Measurements from ENCODE around the gene ORAI2.
"Not testable (repeated sequence)": the region's sequence is repeated elsewhere in the genome, so short reads cannot be mapped to it uniquely, and the experiment has no call there.

The ORAI2 gene

DNA sequence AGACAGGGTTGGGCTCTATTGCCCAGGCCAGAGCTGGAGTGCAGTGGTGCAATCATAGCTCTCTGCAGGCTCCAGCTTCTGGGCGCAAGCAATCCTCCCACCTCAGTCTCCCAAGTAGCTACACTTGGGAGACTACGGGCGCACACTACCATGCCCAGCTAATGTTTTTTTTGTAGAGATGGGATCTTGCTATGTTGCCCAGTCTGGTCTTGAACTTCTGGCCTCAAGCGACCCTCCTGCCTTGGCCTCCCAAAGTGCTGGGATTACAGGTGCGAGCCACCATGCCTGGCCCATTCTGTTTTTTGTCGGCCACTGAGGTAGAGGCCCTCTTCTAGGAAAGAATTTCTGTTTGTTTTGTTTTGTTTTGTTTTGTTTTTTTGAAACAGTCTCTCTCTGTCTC, 19.1 kb downstream of the ORAI2 start:
- DNase-seq (ENCODE audit: low read depth), result no peak
- H3K4me3 ChIP-seq (ENCODE audit: low read depth, low read length), result no peak overlapping the region
- TF ChIP-seq, protein P1, sequence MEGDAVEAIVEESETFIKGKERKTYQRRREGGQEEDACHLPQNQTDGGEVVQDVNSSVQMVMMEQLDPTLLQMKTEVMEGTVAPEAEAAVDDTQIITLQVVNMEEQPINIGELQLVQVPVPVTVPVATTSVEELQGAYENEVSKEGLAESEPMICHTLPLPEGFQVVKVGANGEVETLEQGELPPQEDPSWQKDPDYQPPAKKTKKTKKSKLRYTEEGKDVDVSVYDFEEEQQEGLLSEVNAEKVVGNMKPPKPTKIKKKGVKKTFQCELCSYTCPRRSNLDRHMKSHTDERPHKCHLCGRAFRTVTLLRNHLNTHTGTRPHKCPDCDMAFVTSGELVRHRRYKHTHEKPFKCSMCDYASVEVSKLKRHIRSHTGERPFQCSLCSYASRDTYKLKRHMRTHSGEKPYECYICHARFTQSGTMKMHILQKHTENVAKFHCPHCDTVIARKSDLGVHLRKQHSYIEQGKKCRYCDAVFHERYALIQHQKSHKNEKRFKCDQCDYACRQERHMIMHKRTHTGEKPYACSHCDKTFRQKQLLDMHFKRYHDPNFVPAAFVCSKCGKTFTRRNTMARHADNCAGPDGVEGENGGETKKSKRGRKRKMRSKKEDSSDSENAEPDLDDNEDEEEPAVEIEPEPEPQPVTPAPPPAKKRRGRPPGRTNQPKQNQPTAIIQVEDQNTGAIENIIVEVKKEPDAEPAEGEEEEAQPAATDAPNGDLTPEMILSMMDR (IDR thresholded peaks at IDR 0.05; ENCODE audit: insufficient read depth, low read depth, low read length, missing control alignments), result no peak

DNA sequence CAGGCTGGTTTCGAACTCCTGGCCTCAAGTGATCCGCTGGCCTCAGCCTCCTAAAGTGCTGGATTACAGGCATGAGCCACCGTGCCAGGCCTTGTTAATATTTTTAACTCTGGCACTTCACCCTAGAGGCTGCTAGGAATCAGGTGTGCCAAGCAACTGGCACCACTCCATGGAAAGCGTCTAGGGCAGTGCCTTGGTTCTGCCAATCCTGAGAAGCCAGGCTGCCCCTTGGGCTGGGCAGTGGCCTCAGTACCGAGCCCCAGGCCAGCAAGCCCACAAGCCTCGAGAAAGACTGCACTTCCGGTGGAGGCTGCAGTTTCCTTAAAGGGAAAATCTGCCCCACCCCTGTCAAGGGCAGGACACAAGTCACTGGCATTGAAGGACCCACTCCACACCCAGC, 19.9 kb downstream of the ORAI2 start:
- no peak for DNase-seq (ENCODE audit: low read depth)
- TF ChIP-seq, protein P1 (IDR thresholded peaks at IDR 0.05; ENCODE audit: insufficient read depth, low read depth, low read length, missing control alignments), result no peak
- no peak overlapping the region for H3K4me3 ChIP-seq (ENCODE audit: low read depth, low read length)

DNA sequence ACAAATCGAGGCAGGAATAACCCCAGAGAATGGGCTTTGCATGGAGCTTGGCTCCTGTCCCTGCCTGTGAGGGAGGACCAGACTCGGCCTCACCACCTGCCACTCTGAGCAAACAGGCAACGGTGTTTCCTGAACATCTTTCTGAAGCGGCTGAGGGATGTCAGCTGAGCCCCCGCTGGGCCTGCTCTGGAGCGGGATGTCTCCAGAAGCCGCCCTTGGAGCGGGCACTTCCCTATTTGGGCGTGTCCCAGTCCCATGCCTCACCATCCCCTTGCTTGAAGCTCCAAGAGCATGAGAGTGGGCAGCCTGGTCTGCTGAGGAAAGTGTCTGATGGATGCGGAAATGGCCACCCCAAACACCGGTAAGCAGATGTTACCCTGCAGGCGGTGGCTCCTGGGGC, 21.1 kb downstream of the ORAI2 start:
- no peak overlapping the region for H3K4me3 ChIP-seq (ENCODE audit: low read depth, low read length)
- TF ChIP-seq, protein P1 (IDR thresholded peaks at IDR 0.05; ENCODE audit: insufficient read depth, low read depth, low read length, missing control alignments), result no peak
- DNase-seq (ENCODE audit: low read depth), result no peak

DNA sequence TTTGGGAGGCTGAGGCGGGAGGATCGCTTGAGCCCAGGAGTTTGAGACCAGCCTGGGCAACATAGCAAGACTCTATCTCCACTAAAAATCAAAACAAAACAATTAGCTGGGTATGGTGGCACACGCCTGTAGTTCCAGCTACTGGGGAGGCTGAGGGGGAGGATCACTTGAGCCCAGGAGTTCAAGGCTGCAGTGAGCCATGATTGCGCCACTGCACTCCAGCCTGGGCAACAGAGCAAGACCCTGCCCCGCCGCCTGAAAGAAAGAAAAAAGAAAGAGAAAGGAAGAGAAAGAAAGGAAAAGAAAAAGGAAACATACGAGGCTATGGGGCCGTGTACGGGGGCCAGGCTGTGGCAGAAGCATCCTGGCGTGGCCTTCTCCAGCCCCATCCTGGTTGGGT, 21.6 kb downstream of the ORAI2 start:
- not testable (repeated sequence) for H3K4me3 ChIP-seq (ENCODE audit: low read depth, low read length); DNase-seq (ENCODE audit: low read depth)

DNA sequence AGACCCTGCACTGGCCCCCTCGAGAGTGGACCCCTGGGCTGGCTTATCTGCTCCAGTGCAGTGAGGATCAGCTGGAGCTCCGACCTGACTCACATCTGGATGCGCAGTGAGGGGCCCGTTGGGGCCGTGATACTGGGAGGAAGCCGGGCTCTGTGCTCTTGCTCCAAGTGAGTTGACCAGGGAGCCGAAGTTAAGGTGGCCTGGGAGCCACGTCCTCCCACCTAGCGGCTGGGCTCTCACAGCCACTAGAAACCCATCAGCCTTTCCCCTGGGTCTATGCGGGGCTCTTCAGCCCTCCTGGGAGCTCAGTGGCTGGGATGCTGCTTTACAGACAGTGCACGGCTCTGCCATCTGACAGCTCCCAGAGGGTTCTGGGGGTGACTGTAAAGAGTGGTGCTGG, 22.2 kb downstream of the ORAI2 start:
- TF ChIP-seq, protein P1 (IDR thresholded peaks at IDR 0.05; ENCODE audit: insufficient read depth, low read depth, low read length, missing control alignments), result no peak
- no peak overlapping the region for H3K4me3 ChIP-seq (ENCODE audit: low read depth, low read length)
- DNase-seq (ENCODE audit: low read depth), result no peak

DNA sequence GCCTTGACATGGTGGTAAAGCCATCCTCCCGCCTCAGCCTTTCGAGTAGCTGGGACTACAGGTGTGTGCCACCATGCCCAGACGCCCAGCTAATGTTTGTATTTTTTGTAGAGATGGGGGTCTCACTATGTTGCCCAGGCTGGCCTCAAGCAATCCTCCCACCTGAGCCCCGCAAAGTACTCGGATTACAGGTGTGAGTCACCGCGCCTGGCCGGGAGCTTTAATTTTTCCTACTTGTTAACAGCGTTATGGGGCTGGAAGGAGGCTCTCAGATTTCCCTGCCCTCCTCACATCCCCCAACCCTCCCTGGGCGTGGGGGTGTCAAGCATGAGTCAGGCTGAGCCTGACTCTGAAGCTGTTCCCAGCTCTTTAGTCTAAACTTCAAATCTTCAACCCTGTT, 23.0 kb downstream of the ORAI2 start:
- DNase-seq (ENCODE audit: low read depth), result no peak
- TF ChIP-seq, protein P1 (IDR thresholded peaks at IDR 0.05; ENCODE audit: insufficient read depth, low read depth, low read length, missing control alignments), result no peak
- no peak overlapping the region for H3K4me3 ChIP-seq (ENCODE audit: low read depth, low read length)

DNA sequence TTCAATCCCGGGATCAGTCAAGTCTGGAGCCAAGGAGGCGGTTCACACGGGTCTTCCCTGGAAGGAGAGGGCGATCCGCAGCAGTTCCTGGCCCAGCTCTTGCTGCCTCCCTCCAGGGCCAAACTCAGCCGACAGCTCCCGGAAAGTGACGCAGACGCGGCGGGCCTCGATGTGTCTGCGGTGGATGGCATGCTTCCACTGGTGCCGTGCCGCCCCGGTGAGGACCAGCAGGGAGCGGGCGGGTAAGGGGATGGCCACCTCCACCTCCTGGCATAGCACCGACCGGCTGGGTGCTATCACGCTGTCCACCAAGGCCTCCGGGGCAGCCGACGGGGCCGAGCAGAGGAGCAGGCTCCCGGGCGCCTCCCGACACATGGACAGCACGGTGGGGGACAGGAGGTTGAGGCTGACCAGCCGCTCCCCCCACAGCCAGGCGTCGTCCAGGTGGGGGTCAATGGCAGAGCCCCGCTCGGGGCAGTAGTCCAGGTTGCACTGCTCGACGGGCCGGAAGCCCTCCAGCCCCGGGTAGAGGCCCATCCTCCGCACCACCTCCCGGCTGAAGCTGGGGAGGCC, 24.1 kb downstream of the ORAI2 start:
- H3K4me3 ChIP-seq (ENCODE audit: low read depth, low read length), result no peak overlapping the region
- DNase-seq (ENCODE audit: low read depth), result no peak
- TF ChIP-seq, protein P1 (IDR thresholded peaks at IDR 0.05; ENCODE audit: insufficient read depth, low read depth, low read length, missing control alignments), result no peak
